ENCODE measurements around the gene ONECUT1. TPM values are rescaled to one million over a fixed set of nuclear protein-coding genes. Genes with fewer than 3 reads are reported as not detected.

ONECUT1 gene
- total and polyA plus RNA-seq, 10 donors, result not detected

DNA sequence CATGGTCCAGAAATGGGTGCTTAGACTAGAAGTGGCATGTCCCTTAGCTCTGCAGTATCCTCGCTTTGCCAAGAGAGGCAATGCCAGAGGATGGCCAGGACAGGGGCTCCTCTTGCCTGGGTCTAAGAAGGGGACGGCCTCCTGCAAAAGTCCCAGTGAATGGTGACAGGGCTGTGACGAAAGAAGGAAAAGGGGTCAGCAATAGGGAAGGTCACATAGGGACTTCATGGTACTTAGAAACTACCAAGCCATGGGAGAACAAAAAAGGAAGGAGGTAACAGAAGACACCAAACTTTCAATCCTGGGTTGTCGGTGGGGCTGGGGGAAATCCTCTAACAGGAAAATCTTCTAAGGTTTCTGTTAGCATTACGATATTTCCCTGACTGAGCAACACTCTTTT, 74.7 kb downstream of the ONECUT1 start:
- Histone ChIP-seq H3K4me3 (no peak overlapping the region), H3K27ac (no peak overlapping the region), H3K9me3 (no peaks in the 10 kb centered on the region), H3K27me3 (replicated peaks in 1 of 7) (no peaks in the 10 kb centered on the region), H3K4me1 (peaks cover 0 to under 1% (median 0%) of the 10 kb centered on the region in 6 donors), H3K36me3 (no peaks in the 10 kb centered on the region)
- no peak for TF ChIP-seq POLR2A (IDR thresholded peaks at IDR 0.05)
- no peak for TF ChIP-seq CTCF (IDR thresholded peaks at IDR 0.05 in 8 of 11, conservative IDR thresholded peaks at IDR 0.05 in 3 of 11)
- no peak for TF ChIP-seq POLR2AphosphoS5 (IDR thresholded peaks at IDR 0.05)
- 58 to 79% (median 63%) methylated on average over 5 of the region's 5 CpGs for WGBS, 5 donors
- intact Hi-C loops (cut with DNase I; ENCODE audit: low total_unique reads), result no loop called here
- DNase-seq, result no peak

GRCh38 chr15:52714968-52715367, 75.2 kb downstream of the ONECUT1 start:
- no peak for DNase-seq
- H3K4me3 ChIP-seq, result no peak overlapping the region
- H3K36me3 ChIP-seq, result no peaks in the 10 kb centered on the region
- no peaks in the 10 kb centered on the region for H3K27me3 ChIP-seq (replicated peaks in 1 of 7)
- WGBS, 5 donors, result 41 to 67% (median 49%) methylated on average over 3 of the region's 3 CpGs
- TF ChIP-seq POLR2A (IDR thresholded peaks at IDR 0.05) (no peak), POLR2AphosphoS5 (IDR thresholded peaks at IDR 0.05) (no peak), CTCF (IDR thresholded peaks at IDR 0.05 in 8 of 11, conservative IDR thresholded peaks at IDR 0.05 in 3 of 11) (no peak)
- intact Hi-C loops (cut with DNase I; ENCODE audit: low total_unique reads), result no loop called here
- H3K4me1 ChIP-seq, result peaks cover 0 to 4% (median 2%) of the 10 kb centered on the region in 6 donors
- H3K9me3 ChIP-seq, result no peaks in the 10 kb centered on the region
- no peak overlapping the region for H3K27ac ChIP-seq

DNA sequence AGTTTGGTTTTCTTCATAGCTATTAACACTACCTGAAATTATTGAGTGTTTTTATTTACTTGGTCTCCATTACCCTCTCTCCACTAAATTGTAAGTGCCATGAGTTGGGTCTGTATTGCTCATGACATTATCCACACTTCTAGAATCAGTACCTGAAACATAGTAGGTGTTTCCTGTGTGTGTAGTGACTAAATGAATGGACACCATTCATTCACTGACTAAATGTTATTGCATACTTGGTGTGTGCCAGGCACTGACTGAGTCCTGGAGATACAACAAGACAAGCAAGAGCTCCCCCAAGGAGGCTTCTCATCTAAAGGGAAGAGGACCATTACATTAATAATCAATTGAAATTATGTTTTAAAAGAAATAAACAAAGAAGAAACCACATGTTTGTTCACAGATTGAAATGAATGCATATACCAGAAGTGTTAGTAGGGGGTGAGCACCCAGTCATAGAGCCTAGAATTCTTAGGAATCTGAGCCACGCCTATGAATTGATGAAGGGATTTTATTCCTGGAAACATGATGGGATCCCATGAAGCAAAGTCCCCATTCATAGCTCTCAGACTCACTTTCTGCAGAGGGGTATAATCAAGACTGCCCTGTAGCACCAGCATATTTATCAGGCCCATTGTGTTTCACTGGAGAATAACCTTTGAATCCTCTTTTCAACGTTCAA, 79.3 kb downstream of the ONECUT1 start:
- Histone ChIP-seq H3K27me3 (replicated peaks in 1 of 7) (no peaks in the 10 kb centered on the region), H3K9me3 (no peaks in the 10 kb centered on the region), H3K4me1 (peaks cover 0 to 14% (median 6%) of the 10 kb centered on the region in 6 donors), H3K4me3 (no peak overlapping the region), H3K27ac (peak overlapping the region in 7 of 8 donors; percentile 26 to 81 (median 68)), H3K36me3 (no peaks in the 10 kb centered on the region)
- DNase-seq, result no peak
- intact Hi-C loops (cut with DNase I; ENCODE audit: low total_unique reads), result no loop called here
- TF ChIP-seq CTCF (IDR thresholded peaks at IDR 0.05 in 8 of 11, conservative IDR thresholded peaks at IDR 0.05 in 3 of 11), result no peak
- no peak for TF ChIP-seq POLR2A (IDR thresholded peaks at IDR 0.05)
- no peak for TF ChIP-seq POLR2AphosphoS5 (IDR thresholded peaks at IDR 0.05)
- 89 to 92% (median 91%) methylated on average over 2 of the region's 2 CpGs for WGBS, 5 donors

DNA sequence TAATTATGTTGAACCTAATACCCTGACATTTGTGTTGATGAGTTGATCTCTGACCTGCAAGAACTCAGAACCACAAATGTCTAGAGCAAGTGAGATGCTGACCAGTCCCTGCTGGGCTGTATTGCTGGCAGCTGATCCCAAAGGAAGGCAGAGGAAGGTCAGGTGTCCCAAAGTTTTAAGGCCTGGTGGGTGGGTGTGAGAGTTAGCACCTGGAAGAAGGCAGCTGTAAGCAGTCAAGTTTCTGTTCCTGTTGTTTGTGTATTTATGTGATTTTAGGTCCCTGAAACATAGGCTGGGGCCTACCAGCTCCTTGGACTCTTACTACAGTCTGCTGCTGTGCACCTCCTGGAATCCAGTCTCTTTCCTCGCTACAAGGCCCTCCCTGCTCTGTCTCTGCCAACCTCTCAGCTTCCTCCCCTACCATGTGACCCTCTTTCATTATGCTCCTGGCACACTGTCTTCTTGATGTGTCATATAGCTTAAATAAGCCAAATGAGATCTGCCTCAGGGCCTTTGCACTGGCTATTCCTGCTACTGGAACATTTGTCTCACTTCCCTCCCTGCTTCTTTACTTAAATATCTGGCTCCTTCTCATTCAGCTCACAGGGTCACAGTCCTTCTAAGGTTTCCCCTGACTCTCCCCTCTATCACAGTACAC, 80.0 kb downstream of the ONECUT1 start:
- TF ChIP-seq CTCF (IDR thresholded peaks at IDR 0.05 in 8 of 11, conservative IDR thresholded peaks at IDR 0.05 in 3 of 11), result no peak
- TF ChIP-seq POLR2AphosphoS5 (IDR thresholded peaks at IDR 0.05), result no peak
- no peak for TF ChIP-seq POLR2A (IDR thresholded peaks at IDR 0.05)
- intact Hi-C loops (cut with DNase I; ENCODE audit: low total_unique reads), result no loop called here
- WGBS, 5 donors, result 85 to 94% (median 90%) methylated on average over 1 of the region's 1 CpG

More for the DNA sequence above, 80.0 kb downstream of the ONECUT1 start:
- no peak for DNase-seq
- Histone ChIP-seq H3K9me3 (no peaks in the 10 kb centered on the region), H3K4me1 (peaks cover 0 to 14% (median 6%) of the 10 kb centered on the region in 6 donors), H3K27ac (peak overlapping the region in 7 of 8 donors; percentile 26 to 81 (median 68)), H3K27me3 (replicated peaks in 1 of 7) (no peaks in the 10 kb centered on the region), H3K36me3 (no peaks in the 10 kb centered on the region), H3K4me3 (peak overlapping the region in 1 of 8 donors; percentile 32)
